ENCODE results near the gene VPS37C. TPM values are rescaled to one million over a fixed set of nuclear protein-coding genes. Genes with fewer than 3 reads are reported as not detected.
"Not testable (repeated sequence)": the region's sequence is repeated elsewhere in the genome, so short reads cannot be mapped to it uniquely, and the experiment has no call there.

Gene VPS37C
- total RNA-seq, 4 donors from 2014 or later = 19.6 to 27.6 (median 26.7) TPM

GRCh38 chr11:61181489-61181888, 20.3 kb upstream of the VPS37C start:
- no peak overlapping the region for H3K4me3 ChIP-seq (ENCODE audit: low read depth, poor library complexity, severe bottlenecking)
- no peak for DNase-seq (ENCODE audit: low spot score in 2 of 2)
- intact Hi-C loops (cut with DNase I; ENCODE audit: low total_unique reads) = loop anchor here (5.0 to 10.0 kb wide), 2 partner anchors 49 to 357 kb away; no protein-coding TSS in a partner anchor
- TF ChIP-seq POLR2A (IDR thresholded peaks at IDR 0.05) (no peak), CTCF (IDR thresholded peaks at IDR 0.05) (no peak)
- WGBS, 2 donors = 95 to 98% methylated on average over 4 of the region's 4 CpGs

- DNase-seq (ENCODE audit: low spot score in 2 of 2); H3K4me3 ChIP-seq (ENCODE audit: low read depth, poor library complexity, severe bottlenecking): not testable (repeated sequence)
- intact Hi-C loops (cut with DNase I; ENCODE audit: low total_unique reads) = loop anchor here (5.0 to 10.0 kb wide), 2 partner anchors 48 to 355 kb away; no protein-coding TSS in a partner anchor
- 97 to 99% methylated on average over 6 of the region's 6 CpGs for WGBS, 2 donors
Observed at GRCh38 chr11:61180205-61180604, 19.0 kb upstream of the VPS37C start.

GRCh38 chr11:61176446-61176845, 15.2 kb upstream of the VPS37C start:
- no peak for TF ChIP-seq CTCF (IDR thresholded peaks at IDR 0.05)
- no peak for TF ChIP-seq POLR2A (IDR thresholded peaks at IDR 0.05)
- intact Hi-C loops (cut with DNase I; ENCODE audit: low total_unique reads) = no loop called here
- DNase-seq (ENCODE audit: low spot score in 2 of 2) = no peak
- 72 to 79% methylated on average over 6 of the region's 6 CpGs for WGBS, 2 donors
- no peak overlapping the region for H3K4me3 ChIP-seq (ENCODE audit: low read depth, poor library complexity, severe bottlenecking)

GRCh38 chr11:61174949-61175348, 13.7 kb upstream of the VPS37C start:
- TF ChIP-seq POLR2A (IDR thresholded peaks at IDR 0.05) = no peak
- TF ChIP-seq CTCF (IDR thresholded peaks at IDR 0.05) = no peak
- no peak for DNase-seq (ENCODE audit: low spot score in 2 of 2)
- 72 to 81% methylated on average over 6 of the region's 6 CpGs for WGBS, 2 donors
- H3K4me3 ChIP-seq (ENCODE audit: low read depth, poor library complexity, severe bottlenecking) = no peak overlapping the region
- intact Hi-C loops (cut with DNase I; ENCODE audit: low total_unique reads) = no loop called here

- no peak overlapping the region for H3K4me3 ChIP-seq (ENCODE audit: low read depth, poor library complexity, severe bottlenecking)
Observed at GRCh38 chr11:61174273-61174672, 13.0 kb upstream of the VPS37C start.

GRCh38 chr11:61173456-61173855, 12.2 kb upstream of the VPS37C start:
- intact Hi-C loops (cut with DNase I; ENCODE audit: low total_unique reads) = no loop called here
- WGBS, 2 donors = 70 to 77% methylated on average over 4 of the region's 4 CpGs
- H3K4me3 ChIP-seq (ENCODE audit: low read depth, poor library complexity, severe bottlenecking) = no peak overlapping the region
- no peak for TF ChIP-seq POLR2A (IDR thresholded peaks at IDR 0.05)
- no peak for TF ChIP-seq CTCF (IDR thresholded peaks at IDR 0.05)
- DNase-seq (ENCODE audit: low spot score in 2 of 2) = no peak

More at GRCh38 chr11:61174273-61174672, 13.0 kb upstream of the VPS37C start:
- no peak for TF ChIP-seq CTCF (IDR thresholded peaks at IDR 0.05)
- no peak for TF ChIP-seq POLR2A (IDR thresholded peaks at IDR 0.05)
- no peak for DNase-seq (ENCODE audit: low spot score in 2 of 2)
- WGBS, 2 donors = 64 to 85% methylated on average over 6 of the region's 6 CpGs
- intact Hi-C loops (cut with DNase I; ENCODE audit: low total_unique reads) = no loop called here
